Left renal cortex interstitium (tissue), 4 donors: ENCODE data around the gene ITGAD. TPM values are rescaled to one million over a fixed set of nuclear protein-coding genes. Genes with fewer than 3 reads are reported as not detected.

Experiments used
- DNase-seq, 4 donors: peaks; one replicate each; pipeline ENCODE4 v3.0.0-alpha.2; 2013; ENCODE audit warnings: low read depth in 4 of 4, low spot score in 2 of 4, missing footprints in 1 of 4
- polyA plus RNA-seq, 4 donors: library from polyadenylated mRNA; unstranded; fragments of 120-200 nt; gene quantifications; one replicate each; pipeline ENCODE4 v1.2.1, GENCODE V29; 2013; ENCODE audit not compliant: insufficient read length in 4 of 4

Gene ITGAD
- polyA plus RNA-seq, 4 donors: 0.06 to 0.43 (median 0.21) TPM

- no peak for DNase-seq
Measured at GRCh38 chr16:31364421-31364820, 28.7 kb upstream of the ITGAD start.

- DNase-seq: no peak
Measured at GRCh38 chr16:31365131-31365865, 27.8 kb upstream of the ITGAD start.

GRCh38 chr16:31367853-31368252 is 25.3 kb upstream of the ITGAD start:
- DNase-seq: no peak

- no peak for DNase-seq
Measured at GRCh38 chr16:31371008-31371407, 22.1 kb upstream of the ITGAD start.

- DNase-seq: no peak
Measured at GRCh38 chr16:31371619-31372484, 21.3 kb upstream of the ITGAD start.

GRCh38 chr16:31373235-31373634 is 19.9 kb upstream of the ITGAD start:
- DNase-seq: no peak

GRCh38 chr16:31375231-31375630 is 17.9 kb upstream of the ITGAD start:
- no peak for DNase-seq

- DNase-seq: no peak
Measured at GRCh38 chr16:31376705-31377104, 16.4 kb upstream of the ITGAD start.

- no peak for DNase-seq
Measured at GRCh38 chr16:31377210-31377903, 15.8 kb upstream of the ITGAD start.

- DNase-seq: no peak
Measured at GRCh38 chr16:31380201-31380600, 12.9 kb upstream of the ITGAD start.

GRCh38 chr16:31382485-31383161 is 10.5 kb upstream of the ITGAD start:
- DNase-seq: no peak

GRCh38 chr16:31385680-31386079 is 7.5 kb upstream of the ITGAD start:
- no peak for DNase-seq

GRCh38 chr16:31386157-31386984 is 6.8 kb upstream of the ITGAD start:
- no peak for DNase-seq

GRCh38 chr16:31388535-31388934 is 4.6 kb upstream of the ITGAD start:
- no peak for DNase-seq

GRCh38 chr16:31390504-31391041 is 2.6 kb upstream of the ITGAD start:
- DNase-seq: no peak

- no peak for DNase-seq
Measured at GRCh38 chr16:31395647-31396046, 2.5 kb downstream of the ITGAD start.

- DNase-seq: no peak
Measured at GRCh38 chr16:31397096-31397660, 4.0 kb downstream of the ITGAD start.

GRCh38 chr16:31397701-31398100 is 4.6 kb downstream of the ITGAD start:
- DNase-seq: no peak

GRCh38 chr16:31400191-31400590 is 7.1 kb downstream of the ITGAD start:
- DNase-seq: no peak
